Esophagus muscularis mucosa (tissue), 4 donors: ENCODE data around the gene RMND1. TPM values are rescaled to one million over a fixed set of nuclear protein-coding genes. Genes with fewer than 3 reads are reported as not detected.
A peak's percentile ranks its signal among the peaks of the same experiment; 100 is the strongest.

ENCODE experiments used
- DNase-seq: peaks from one replicate; pipeline ENCODE4 v3.0.0-alpha.2; 2017; ENCODE audit errors: extremely low spot score
- H3K27ac ChIP-seq, 4 donors: fragments of 200-600 bp; sonication (generic); replicated peaks in 1 of 4; 1 replicate in 3 of 4; 2 replicates in 1 of 4; pipeline ENCODE4 v1.5.1; 2016 to 2019; ENCODE audit warnings: mild to moderate bottlenecking in 1 of 4
- H3K27me3 ChIP-seq, 4 donors: fragments of 200-600 bp; sonication (generic); one replicate each; pipeline versions ENCODE4 v1.5.1 to v1.6.0; 2016 to 2019
- H3K36me3 ChIP-seq, 4 donors: fragments of 200-600 bp; sonication (generic); one replicate each; pipeline ENCODE4 v1.5.1; 2016 to 2019
- H3K4me1 ChIP-seq, 4 donors: fragments of 200-600 bp; sonication (generic); one replicate each; pipeline ENCODE4 v1.5.1; 2016 to 2019
- H3K4me3 ChIP-seq, 4 donors: fragments of 200-600 bp; sonication (generic); 1 replicate in 2 of 4; 2 replicates in 2 of 4; pipeline ENCODE4 v1.5.1; 2016 to 2019; ENCODE audit warnings: mild to moderate bottlenecking in 4 of 4, moderate library complexity in 1 of 4
- H3K9me3 ChIP-seq, 4 donors: fragments of 200-600 bp; sonication (generic); 1 replicate in 3 of 4; 2 replicates in 1 of 4; pipeline ENCODE4 v1.5.1; 2016 to 2019
- EP300 ChIP-seq: sonication (generic); formaldehyde crosslinking; IDR thresholded peaks from one replicate; pipeline ENCODE4 v1.6.1; 2017; ENCODE audit warnings: antibody characterized with exemption
- POLR2A ChIP-seq: fragments of 450-650 bp; IDR thresholded peaks from one replicate; pipeline ENCODE4 v1.6.1; 2017; ENCODE audit warnings: antibody characterized with exemption, moderate library complexity, mild to moderate bottlenecking, low read depth
- POLR2AphosphoS5 ChIP-seq, 2 donors: sonication (generic); formaldehyde crosslinking; IDR thresholded peaks; one replicate each; pipeline ENCODE4 v1.6.1; 2017; ENCODE audit warnings: antibody characterized with exemption in 2 of 2
- WGBS: methylation state at CpG from one replicate; pipeline ENCODE4 v1.1.5; 2018; 5-methylcytosine and 5-hydroxymethylcytosine counted together
- intact Hi-C: fragments of 100-400 bp; cut with DNase I; formaldehyde crosslinking; loops from one replicate; pipeline ENCODE4 v1.15.1; 2023
- total RNA-seq, 4 donors: library from RNA; depleted of rRNA; stranded (reverse); fragments of >200 nt; gene quantifications; one replicate each; pipeline versions ENCODE4 v1.1.0 to v1.2.1, GENCODE V29; 2016
- TF ChIP-seq, protein P1 (sequence below), 3 experiments: fragments of 200-600 bp in 2 of 3; fragments of 450-650 bp in 1 of 3; sonication (generic) in 2 of 3; IDR thresholded peaks; one replicate each; pipeline ENCODE4 v1.5.1; 2017 to 2019; ENCODE audit warnings: antibody characterized with exemption in 3 of 3, mild to moderate bottlenecking in 2 of 3, moderate library complexity in 1 of 3

Gene RMND1
- total RNA-seq, 4 donors from 2014 or later = 9.9 to 18.7 (median 12.1) TPM

GRCh38 chr6:151493161-151493803 is 41.4 kb upstream of the RMND1 start:
- peak overlapping the region in 3 of 4 donors; percentile 12 to 65 (median 58) for H3K27ac ChIP-seq
- no peaks in the 10 kb centered on the region for H3K36me3 ChIP-seq
- no peak for DNase-seq
- H3K9me3 ChIP-seq = no peaks in the 10 kb centered on the region
- 39% methylated on average over 14 of the region's 16 CpGs for WGBS
- TF ChIP-seq POLR2AphosphoS5 (IDR thresholded peaks at IDR 0.05) = no peak
- no peak for TF ChIP-seq EP300
- no peak for TF ChIP-seq POLR2A
- intact Hi-C loops = no loop called here
- peaks cover 0 to 39% (median 1%) of the 10 kb centered on the region in 4 donors for H3K27me3 ChIP-seq
- peak overlapping the region; percentile 59 to 72 (median 66) for H3K4me3 ChIP-seq
- H3K4me1 ChIP-seq = peaks cover 10 to 23% (median 18%) of the 10 kb centered on the region in 4 donors

GRCh38 chr6:151490996-151491395 is 39.1 kb upstream of the RMND1 start:
- Histone ChIP-seq H3K4me3 (no peak overlapping the region), H3K27ac (no peak overlapping the region), H3K27me3 (peaks cover 0 to 39% (median 1%) of the 10 kb centered on the region in 4 donors), H3K9me3 (no peaks in the 10 kb centered on the region), H3K36me3 (no peaks in the 10 kb centered on the region), H3K4me1 (peaks cover 10 to 23% (median 18%) of the 10 kb centered on the region in 4 donors)
- WGBS = 78% methylated on average over 7 of the region's 7 CpGs
- no peak for DNase-seq
- intact Hi-C loops = no loop called here
- TF ChIP-seq POLR2A (no peak), EP300 (no peak), POLR2AphosphoS5 (IDR thresholded peaks at IDR 0.05) (no peak)
- TF ChIP-seq, protein P1, sequence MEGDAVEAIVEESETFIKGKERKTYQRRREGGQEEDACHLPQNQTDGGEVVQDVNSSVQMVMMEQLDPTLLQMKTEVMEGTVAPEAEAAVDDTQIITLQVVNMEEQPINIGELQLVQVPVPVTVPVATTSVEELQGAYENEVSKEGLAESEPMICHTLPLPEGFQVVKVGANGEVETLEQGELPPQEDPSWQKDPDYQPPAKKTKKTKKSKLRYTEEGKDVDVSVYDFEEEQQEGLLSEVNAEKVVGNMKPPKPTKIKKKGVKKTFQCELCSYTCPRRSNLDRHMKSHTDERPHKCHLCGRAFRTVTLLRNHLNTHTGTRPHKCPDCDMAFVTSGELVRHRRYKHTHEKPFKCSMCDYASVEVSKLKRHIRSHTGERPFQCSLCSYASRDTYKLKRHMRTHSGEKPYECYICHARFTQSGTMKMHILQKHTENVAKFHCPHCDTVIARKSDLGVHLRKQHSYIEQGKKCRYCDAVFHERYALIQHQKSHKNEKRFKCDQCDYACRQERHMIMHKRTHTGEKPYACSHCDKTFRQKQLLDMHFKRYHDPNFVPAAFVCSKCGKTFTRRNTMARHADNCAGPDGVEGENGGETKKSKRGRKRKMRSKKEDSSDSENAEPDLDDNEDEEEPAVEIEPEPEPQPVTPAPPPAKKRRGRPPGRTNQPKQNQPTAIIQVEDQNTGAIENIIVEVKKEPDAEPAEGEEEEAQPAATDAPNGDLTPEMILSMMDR (IDR thresholded peaks at IDR 0.05) = no peak

GRCh38 chr6:151488226-151488625 is 36.3 kb upstream of the RMND1 start:
- Histone ChIP-seq H3K9me3 (no peaks in the 10 kb centered on the region), H3K4me1 (peaks cover 0 to 2% (median under 1%) of the 10 kb centered on the region in 4 donors), H3K27me3 (peaks cover 0 to 13% (median 0%) of the 10 kb centered on the region in 4 donors), H3K27ac (no peak overlapping the region), H3K36me3 (no peaks in the 10 kb centered on the region), H3K4me3 (no peak overlapping the region)
- intact Hi-C loops = no loop called here
- no peak for DNase-seq
- TF ChIP-seq POLR2AphosphoS5 (IDR thresholded peaks at IDR 0.05) (no peak), EP300 (no peak)
- TF ChIP-seq, protein P1 (IDR thresholded peaks at IDR 0.05) = no peak
- 48% methylated on average over 2 of the region's 2 CpGs for WGBS

DNA sequence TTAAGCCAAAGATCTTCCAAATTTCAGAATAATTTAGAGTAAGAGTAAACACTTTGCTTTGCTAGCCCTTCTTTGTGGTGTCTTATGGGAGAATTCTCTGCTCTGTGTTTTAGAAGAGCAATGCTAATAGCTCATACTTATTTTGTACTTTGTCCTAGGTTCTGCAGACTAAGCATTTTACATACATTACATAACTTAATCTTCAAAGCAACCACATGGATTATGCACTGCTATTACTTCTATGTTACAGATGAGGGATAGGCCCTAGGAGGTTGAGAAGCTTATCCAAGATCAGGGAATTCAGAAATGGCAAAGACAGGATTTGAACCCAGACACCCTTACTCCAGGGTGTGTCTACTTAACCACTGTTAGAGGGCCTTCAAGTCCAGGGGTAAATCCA is 32.1 kb upstream of the RMND1 start:
- H3K36me3 ChIP-seq = no peaks in the 10 kb centered on the region
- H3K4me3 ChIP-seq = no peak overlapping the region
- peaks cover 0 to 4% (median 0%) of the 10 kb centered on the region in 4 donors for H3K4me1 ChIP-seq
- no peak overlapping the region for H3K27ac ChIP-seq
- H3K27me3 ChIP-seq = no peaks in the 10 kb centered on the region
- H3K9me3 ChIP-seq = no peaks in the 10 kb centered on the region
- TF ChIP-seq, protein P1 (IDR thresholded peaks at IDR 0.05) = no peak
- TF ChIP-seq POLR2AphosphoS5 (IDR thresholded peaks at IDR 0.05) (no peak), EP300 (no peak), POLR2A (no peak)
- DNase-seq = no peak
- intact Hi-C loops = no loop called here

- Histone ChIP-seq H3K4me1 (peaks cover 0 to 4% (median 0%) of the 10 kb centered on the region in 4 donors), H3K9me3 (no peaks in the 10 kb centered on the region), H3K36me3 (no peaks in the 10 kb centered on the region), H3K4me3 (no peak overlapping the region), H3K27ac (no peak overlapping the region), H3K27me3 (no peaks in the 10 kb centered on the region)
- intact Hi-C loops = no loop called here
- TF ChIP-seq EP300 (no peak), POLR2A (no peak), POLR2AphosphoS5 (IDR thresholded peaks at IDR 0.05) (no peak)
- TF ChIP-seq, protein P1 (IDR thresholded peaks at IDR 0.05) = no peak
- no peak for DNase-seq
- WGBS = 32% methylated on average over 5 of the region's 5 CpGs
These were observed 30.4 kb upstream of the RMND1 start for GRCh38 chr6:151482290-151482689.
